SK-N-SH treated with all-trans-retinoic acid at 6 μM for 48 hours (cell line): Measurements from ENCODE around the gene MOV10.

Experiments
- ATAC-seq: fragments of 200-7000 bp; cut with Tn5 transposase; 3 replicates; pipeline ENCODE4 v1.9.1; 2020; ENCODE audit warnings: mild to moderate bottlenecking, moderate library complexity
- ARNTL ChIP-seq: fragments of 450-650 bp; formaldehyde crosslinking; IDR thresholded peaks from 2 replicates; pipeline ENCODE4 v1.5.0; 2020; ENCODE audit warnings: low read depth, mild to moderate bottlenecking, moderate library complexity, borderline replicate concordance
- BACH2 ChIP-seq: fragments of 250-450 bp; sonication (Bioruptor Pico); IDR thresholded peaks from 2 replicates; pipeline ENCODE4 v1.9.0; 2021; ENCODE audit warnings: mild to moderate bottlenecking, borderline replicate concordance
- CREB5 ChIP-seq: fragments of 250-450 bp; sonication (Bioruptor Pico); IDR thresholded peaks from 2 replicates; pipeline ENCODE4 v1.5.1; 2020; ENCODE audit warnings: low read depth, mild to moderate bottlenecking, moderate library complexity
- CSDC2 ChIP-seq: fragments of 250-450 bp; sonication (Bioruptor Pico); IDR thresholded peaks from 2 replicates; pipeline ENCODE4 v1.5.0; 2020; ENCODE audit warnings: mild to moderate bottlenecking, moderate library complexity
- CSRNP3 ChIP-seq: fragments of 250-450 bp; sonication (Bioruptor Pico); IDR thresholded peaks from 2 replicates; pipeline ENCODE4 v1.5.1; 2021; ENCODE audit warnings: mild to moderate bottlenecking, moderate library complexity
- ESRRG ChIP-seq: fragments of 250-450 bp; sonication (Bioruptor Pico); IDR thresholded peaks from 2 replicates; pipeline ENCODE4 v1.6.1; 2021; ENCODE audit warnings: mild to moderate bottlenecking
- GLIS3 ChIP-seq: fragments of 250-450 bp; sonication (Bioruptor Pico); IDR thresholded peaks from 2 replicates; pipeline ENCODE4 v1.5.0; 2020; ENCODE audit warnings: mild to moderate bottlenecking, moderate library complexity
- ISL1 ChIP-seq: fragments of 250-450 bp; sonication (Bioruptor Pico); IDR thresholded peaks from 2 replicates; pipeline ENCODE4 v2.1.2; 2022; ENCODE audit warnings: mild to moderate bottlenecking, moderate library complexity
- OSR1 ChIP-seq: fragments of 250-450 bp; sonication (Bioruptor Pico); IDR thresholded peaks from 2 replicates; pipeline ENCODE4 v1.8.0; 2022; ENCODE audit warnings: moderate library complexity, mild to moderate bottlenecking, inconsistent platforms
- PPARA ChIP-seq: fragments of 250-450 bp; sonication (Bioruptor Pico); IDR thresholded peaks from 2 replicates; pipeline ENCODE4 v1.5.0; 2020; ENCODE audit warnings: mild to moderate bottlenecking, borderline replicate concordance
- SNAI2 ChIP-seq: fragments of 250-450 bp; sonication (Bioruptor Pico); IDR thresholded peaks from 2 replicates; pipeline ENCODE4 v1.5.0; 2020; ENCODE audit warnings: mild to moderate bottlenecking, moderate library complexity
- TCF4 ChIP-seq: fragments of 250-450 bp; sonication (Bioruptor Pico); IDR thresholded peaks from 2 replicates; pipeline ENCODE4 v1.8.0; 2021; ENCODE audit warnings: mild to moderate bottlenecking, moderate library complexity, borderline replicate concordance
- TOX ChIP-seq: fragments of 250-450 bp; sonication (Bioruptor Pico); IDR thresholded peaks from 2 replicates; pipeline ENCODE4 v1.8.0; 2021; ENCODE audit warnings: mild to moderate bottlenecking, moderate library complexity, borderline replicate concordance
- TSHZ2 ChIP-seq: fragments of 250-450 bp; sonication (Bioruptor Pico); IDR thresholded peaks from 2 replicates; pipeline ENCODE4 v1.5.0; 2020; ENCODE audit warnings: mild to moderate bottlenecking, moderate library complexity
- ZC3H10 ChIP-seq: fragments of 250-450 bp; sonication (Bioruptor Pico); IDR thresholded peaks from 2 replicates; pipeline ENCODE4 v1.5.1; 2021; ENCODE audit warnings: mild to moderate bottlenecking, moderate library complexity
- ZFP3 ChIP-seq: fragments of 250-450 bp; sonication (Bioruptor Pico); IDR thresholded peaks from 2 replicates; pipeline ENCODE4 v1.5.0; 2020; ENCODE audit warnings: mild to moderate bottlenecking, moderate library complexity
- ZFP30 ChIP-seq: fragments of 450-650 bp; formaldehyde crosslinking; IDR thresholded peaks from 2 replicates; pipeline ENCODE4 v1.5.0; 2022; ENCODE audit warnings: mild to moderate bottlenecking, moderate library complexity
- ZNF565 ChIP-seq: fragments of 450-650 bp; formaldehyde crosslinking; conservative IDR thresholded peaks from 2 replicates; pipeline ENCODE4 v1.5.0; 2020; ENCODE audit warnings: low read depth, mild to moderate bottlenecking, moderate library complexity
- ZNF8 ChIP-seq: fragments of 450-650 bp; formaldehyde crosslinking; IDR thresholded peaks from 2 replicates; pipeline ENCODE4 v1.5.0; 2020; ENCODE audit warnings: mild to moderate bottlenecking, moderate library complexity
- TF ChIP-seq, protein P1 (sequence below): fragments of 250-450 bp; sonication (Bioruptor Pico); IDR thresholded peaks from 2 replicates; pipeline ENCODE4 v1.8.0; 2020; ENCODE audit warnings: mild to moderate bottlenecking, moderate library complexity, borderline replicate concordance

Gene MOV10

DNA sequence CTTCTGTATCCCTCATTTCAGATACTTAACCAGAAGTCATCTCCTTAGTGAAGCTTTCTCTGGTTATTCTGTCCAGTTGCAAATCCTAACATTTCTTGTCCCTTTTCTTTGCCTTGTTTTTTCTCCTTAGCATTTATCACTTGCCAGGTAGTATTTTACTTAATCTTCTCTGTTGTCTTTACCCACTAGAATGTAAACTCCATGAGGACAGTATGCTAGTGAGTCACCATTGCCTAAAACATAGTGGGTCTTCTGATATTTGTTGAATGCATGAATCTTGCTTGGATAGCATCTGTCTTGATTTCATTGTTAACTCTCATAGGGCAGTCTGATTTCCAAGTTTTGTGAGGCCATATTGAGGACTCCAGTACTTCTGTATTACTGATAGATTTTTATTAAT is 45.2 kb upstream of the MOV10 start:
- ATAC-seq: no peak
- TF ChIP-seq TOX (no peak), ARNTL (CRISPR knock-in tag) (no peak), ESRRG (no peak), PPARA (CRISPR knock-in tag) (no peak), ISL1 (CRISPR knock-in tag) (no peak), ZFP30 (CRISPR knock-in tag) (no peak), SNAI2 (CRISPR knock-in tag) (no peak), ZNF8 (CRISPR knock-in tag) (no peak), CSRNP3 (no peak), CSDC2 (CRISPR knock-in tag) (no peak), ZNF565 (CRISPR knock-in tag) (no peak), TSHZ2 (no peak)
- TF ChIP-seq, protein P1, sequence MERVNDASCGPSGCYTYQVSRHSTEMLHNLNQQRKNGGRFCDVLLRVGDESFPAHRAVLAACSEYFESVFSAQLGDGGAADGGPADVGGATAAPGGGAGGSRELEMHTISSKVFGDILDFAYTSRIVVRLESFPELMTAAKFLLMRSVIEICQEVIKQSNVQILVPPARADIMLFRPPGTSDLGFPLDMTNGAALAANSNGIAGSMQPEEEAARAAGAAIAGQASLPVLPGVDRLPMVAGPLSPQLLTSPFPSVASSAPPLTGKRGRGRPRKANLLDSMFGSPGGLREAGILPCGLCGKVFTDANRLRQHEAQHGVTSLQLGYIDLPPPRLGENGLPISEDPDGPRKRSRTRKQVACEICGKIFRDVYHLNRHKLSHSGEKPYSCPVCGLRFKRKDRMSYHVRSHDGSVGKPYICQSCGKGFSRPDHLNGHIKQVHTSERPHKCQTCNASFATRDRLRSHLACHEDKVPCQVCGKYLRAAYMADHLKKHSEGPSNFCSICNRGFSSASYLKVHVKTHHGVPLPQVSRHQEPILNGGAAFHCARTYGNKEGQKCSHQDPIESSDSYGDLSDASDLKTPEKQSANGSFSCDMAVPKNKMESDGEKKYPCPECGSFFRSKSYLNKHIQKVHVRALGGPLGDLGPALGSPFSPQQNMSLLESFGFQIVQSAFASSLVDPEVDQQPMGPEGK: no peak

DNA sequence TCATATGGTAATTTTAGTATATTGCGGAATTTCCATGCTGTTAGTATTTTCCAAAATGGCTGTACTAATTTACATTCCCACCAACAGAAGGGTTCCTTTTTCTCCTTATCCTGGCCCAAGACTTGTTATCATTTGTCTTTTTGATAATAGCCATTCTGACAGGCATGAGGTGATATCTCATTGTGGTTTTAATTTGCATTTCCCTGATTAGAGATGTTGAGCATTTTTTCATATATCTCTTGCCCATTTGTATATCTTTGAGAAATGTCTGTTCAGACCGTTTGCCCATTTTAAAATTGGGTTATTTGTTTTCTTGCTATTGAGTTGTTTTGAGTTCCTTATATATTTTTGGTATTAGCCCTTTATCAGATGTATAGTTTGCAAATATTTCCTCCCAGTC is 40.8 kb upstream of the MOV10 start:
- TF ChIP-seq OSR1 (CRISPR knock-in tag) (no peak), ZFP30 (CRISPR knock-in tag) (no peak), PPARA (CRISPR knock-in tag) (no peak), BACH2 (CRISPR knock-in tag) (no peak), CSRNP3 (no peak), CREB5 (CRISPR knock-in tag) (no peak), GLIS3 (no peak), TCF4 (CRISPR knock-in tag) (no peak), ZC3H10 (CRISPR knock-in tag) (no peak), ZFP3 (CRISPR knock-in tag) (no peak), ARNTL (CRISPR knock-in tag) (no peak), TSHZ2 (no peak)
- TF ChIP-seq, protein P1: no peak
- no peak for ATAC-seq
